ENCODE data around the gene PALM3.
"Not testable (repeated sequence)": the region's sequence is repeated elsewhere in the genome, so short reads cannot be mapped to it uniquely, and the experiment has no call there.

Gene PALM3

GRCh38 chr19:14021474-14021873, 40.4 kb downstream of the PALM3 start:
- no peak for DNase-seq (ENCODE audit: extremely low spot score)
- ChIA-PET POLR2A (interaction anchor here (0.6 kb wide), 1 partner anchor 102 kb away, joined by 3 read pairs; no protein-coding TSS in a partner anchor), CTCF (interaction anchor here (0.9 to 6.0 kb wide), 7 partner anchors 10 to 119 kb away, joined by 3 to 25 read pairs (median 7); partner anchors contain the start of genes IL27RA, MISP3 and RFX1)
- no peak for TF ChIP-seq CTCF (IDR thresholded peaks at IDR 0.05; ENCODE audit: control extremely low read depth, extremely low read depth, low read depth, missing control alignments)

GRCh38 chr19:14019739-14020138, 42.1 kb downstream of the PALM3 start:
- DNase-seq (ENCODE audit: extremely low spot score), result not testable (repeated sequence)
- ChIA-PET CTCF (interaction anchor here (1.5 to 6.0 kb wide), 3 partner anchors 9 to 56 kb away, joined by 5 to 25 read pairs (median 7); partner anchors contain the start of gene IL27RA), POLR2A (interaction anchor here (0.7 to 0.8 kb wide), 2 partner anchors 38 to 50 kb away, joined by 3 read pairs; no protein-coding TSS in a partner anchor)

- ChIA-PET CTCF (interaction anchor here (0.7 to 6.0 kb wide), 7 partner anchors 10 to 57 kb away, joined by 3 to 25 read pairs (median 3); partner anchors contain the start of genes IL27RA and MISP3), POLR2A (interaction anchor here (0.7 to 1.9 kb wide), 3 partner anchors 13 to 50 kb away, joined by 3 to 6 read pairs (median 3); partner anchors contain the start of gene RFX1)
- no peak for DNase-seq (ENCODE audit: extremely low spot score)
- no peak for TF ChIP-seq CTCF (IDR thresholded peaks at IDR 0.05; ENCODE audit: control extremely low read depth, extremely low read depth, low read depth, missing control alignments)
Measured at GRCh38 chr19:14019100-14019499, 42.8 kb downstream of the PALM3 start.

- DNase-seq (ENCODE audit: extremely low spot score), result peak; percentile 70
- ChIA-PET CTCF (interaction anchor here (2.3 kb wide), 1 partner anchor 44 kb away, joined by 5 read pairs; no protein-coding TSS in a partner anchor), POLR2A (no interaction called here)
- TF ChIP-seq CTCF (IDR thresholded peaks at IDR 0.05; ENCODE audit: control extremely low read depth, extremely low read depth, low read depth, missing control alignments), result no peak
Measured at GRCh38 chr19:14015524-14016035, 46.3 kb downstream of the PALM3 start.

GRCh38 chr19:14012378-14012915, 49.4 kb downstream of the PALM3 start:
- POLR2A ChIA-PET, result no interaction called here
- no peak for TF ChIP-seq CTCF (IDR thresholded peaks at IDR 0.05; ENCODE audit: control extremely low read depth, extremely low read depth, low read depth, missing control alignments)
- CTCF ChIA-PET, result no interaction called here
- no peak for DNase-seq (ENCODE audit: extremely low spot score)

- DNase-seq (ENCODE audit: extremely low spot score), result no peak
- CTCF ChIA-PET, result interaction anchor here (1.0 to 2.4 kb wide), 7 partner anchors 14 to 172 kb away, joined by 3 to 7 read pairs (median 3); partner anchors contain the start of gene IL27RA
- TF ChIP-seq CTCF (IDR thresholded peaks at IDR 0.05; ENCODE audit: control extremely low read depth, extremely low read depth, low read depth, missing control alignments), result no peak
- POLR2A ChIA-PET, result interaction anchor here (0.6 to 1.4 kb wide), 8 partner anchors 12 to 161 kb away, joined by 3 to 6 read pairs (median 4); partner anchors contain the start of genes DCAF15 and IL27RA
Measured at GRCh38 chr19:14006766-14007562, 54.9 kb downstream of the PALM3 start.
